Transverse colon (tissue), 4 donors: ENCODE results near the gene C1orf122. TPM values are rescaled to one million over a fixed set of nuclear protein-coding genes. Genes with fewer than 3 reads are reported as not detected.

Source experiments
- DNase-seq: peaks from one replicate; pipeline ENCODE4 v3.0.0-alpha.2; 2019
- H3K27ac ChIP-seq, 4 donors: fragments of 200-600 bp; sonication (generic); 2 replicates each; pipeline ENCODE4 v1.5.1; 2016 to 2018; ENCODE audit warnings: inconsistent platforms in 4 of 4
- H3K27me3 ChIP-seq: fragments of 200-600 bp; sonication (generic); 2 replicates; pipeline ENCODE4 v1.5.1; 2017; ENCODE audit warnings: inconsistent platforms
- H3K36me3 ChIP-seq, 4 donors: fragments of 200-600 bp; sonication (generic); 2 replicates each; pipeline ENCODE4 v1.5.1; 2017 to 2019; ENCODE audit warnings: inconsistent platforms in 4 of 4
- H3K4me1 ChIP-seq, 4 donors: fragments of 200-600 bp; sonication (generic); 2 replicates each; pipeline ENCODE4 v1.5.1; 2017 to 2020; ENCODE audit warnings: inconsistent platforms in 4 of 4
- H3K4me3 ChIP-seq, 4 donors: fragments of 200-600 bp; sonication (generic); 1 replicate in 1 of 4; 2 replicates in 3 of 4; pipeline versions ENCODE4 v1.5.1 to v1.6.1; 2017 to 2019; ENCODE audit warnings: inconsistent platforms in 4 of 4
- H3K9me3 ChIP-seq, 2 donors: fragments of 200-600 bp; sonication (generic); 2 replicates each; pipeline ENCODE4 v1.5.1; 2017 to 2019; ENCODE audit warnings: inconsistent platforms in 2 of 2
- CTCF ChIP-seq, 5 experiments: fragments of 200-600 bp in 3 of 5; fragments of 450-650 bp in 2 of 5; sonication (generic) in 3 of 5; IDR thresholded peaks; 1 replicate in 2 of 5; 2 replicates in 3 of 5; pipeline ENCODE4 v1.5.1; 2016 to 2017; ENCODE audit warnings: antibody characterized with exemption in 5 of 5, inconsistent platforms in 3 of 5, mild to moderate bottlenecking in 2 of 5, moderate library complexity in 1 of 5
- EP300 ChIP-seq: sonication (generic); formaldehyde crosslinking; IDR thresholded peaks from one replicate; pipeline ENCODE4 v1.6.1; 2017; ENCODE audit warnings: antibody characterized with exemption, low read depth
- POLR2A ChIP-seq: fragments of 450-650 bp; IDR thresholded peaks from one replicate; pipeline ENCODE4 v1.6.1; 2016; ENCODE audit warnings: antibody characterized with exemption, mild to moderate bottlenecking, moderate library complexity
- POLR2AphosphoS5 ChIP-seq, 3 donors: sonication (generic); formaldehyde crosslinking; IDR thresholded peaks; one replicate each; pipeline ENCODE4 v1.6.1; 2016; ENCODE audit warnings: antibody characterized with exemption in 3 of 3
- WGBS, 2 donors: methylation state at CpG; one replicate each; pipeline ENCODE4 v1.1.5; 2018; ENCODE audit warnings: low coverage in 1 of 2; 5-methylcytosine and 5-hydroxymethylcytosine counted together
- in situ Hi-C, 4 donors: fragments of 200-750 bp; cut with MboI; loops; one replicate each; pipeline versions ENCODE4 v1.15.0 to v1.15.1; 2017; ENCODE audit warnings: low sequenced_read_pairs in 3 of 4, low pct_ligation_motif_present in 1 of 4, low pct_unique_long_range_greater_than_20kb in 1 of 4
- intact Hi-C: fragments of 100-400 bp; cut with DNase I; formaldehyde crosslinking; loops from one replicate; pipeline ENCODE4 v1.15.1; 2023; ENCODE audit warnings: low total_unique reads
- total RNA-seq, 4 donors: library from RNA; depleted of rRNA; stranded (reverse); fragments of >200 nt; gene quantifications; one replicate each; pipeline ENCODE4 v1.1.0, GENCODE V29; 2016

The C1orf122 gene
- 10 to 100 TPM; 48.9 to 71.6 (median 55.2) TPM for total RNA-seq

GRCh38 chr1:37807555-37808368 is at the start of gene C1orf122, which contains the start of gene YRDC:
Gene C1orf122, plus strand, starts transcription at chr1:37807790. Its CDS starts 615 bp downstream, at chr1:37808405.
Gene YRDC, minus strand, starts transcription at chr1:37808208. Its CDS starts 28 bp downstream, at chr1:37808180.
- intact Hi-C loops (no loop called here), in situ Hi-C loops (loop anchor here in 1 of 4 donors (5.0 kb wide), 1 partner anchor 55 kb away; no protein-coding TSS in a partner anchor)
- Histone ChIP-seq H3K9me3 (no peaks in the 10 kb centered on the region), H3K36me3 (peaks cover 0 to 36% (median 20%) of the 10 kb centered on the region in 4 donors), H3K27ac (peak within 1 kb of the TSS; percentile 95 to 97 (median 97)), H3K27me3 (no peaks in the 10 kb centered on the region), H3K4me1 (peaks cover 12 to 34% (median 20%) of the 10 kb centered on the region in 4 donors), H3K4me3 (peak within 1 kb of the TSS; percentile 85 to 98 (median 90))
- DNase-seq = peak; percentile 96
- WGBS, 2 donors = 0% methylated on average over 1 to 60 of the region's 95 CpGs
- TF ChIP-seq POLR2A (peak; percentile 82), EP300 (no peak), CTCF (IDR thresholded peaks at IDR 0.05) (no peak), POLR2AphosphoS5 (IDR thresholded peaks at IDR 0.05) (peak; percentile 88 to 97 (median 96))

- in situ Hi-C loops (no loop called here), intact Hi-C loops (no loop called here)
- TF ChIP-seq CTCF (IDR thresholded peaks at IDR 0.05) (no peak), EP300 (no peak), POLR2A (no peak)
- Histone ChIP-seq H3K9me3 (no peaks in the 10 kb centered on the region), H3K36me3 (no peaks in the 10 kb centered on the region), H3K4me3 (no peak overlapping the region), H3K27me3 (peaks cover 95% of the 10 kb centered on the region), H3K27ac (no peak overlapping the region), H3K4me1 (no peaks in the 10 kb centered on the region)
- no peak for DNase-seq
- WGBS, 2 donors = 83 to 88% methylated on average over 1 to 2 of the region's 2 CpGs
Measured at GRCh38 chr1:37759451-37759850, 48.1 kb upstream of the C1orf122 start.

- H3K27ac ChIP-seq = no peak overlapping the region
- H3K4me1 ChIP-seq = peaks cover 0 to 5% (median 0%) of the 10 kb centered on the region in 4 donors
- TF ChIP-seq POLR2AphosphoS5 (IDR thresholded peaks at IDR 0.05) = no peak
- TF ChIP-seq POLR2A = no peak
- no peak for TF ChIP-seq CTCF (IDR thresholded peaks at IDR 0.05)
- no peak for TF ChIP-seq EP300
- in situ Hi-C loops (no loop called here), intact Hi-C loops (no loop called here)
- DNase-seq = no peak
- H3K27me3 ChIP-seq = peaks cover 97% of the 10 kb centered on the region
- H3K4me3 ChIP-seq = no peak overlapping the region
- whole genome bisulfite sequencing, 2 donors = 80 to 81% methylated on average over 3 to 51 of the region's 68 CpGs
- no peaks in the 10 kb centered on the region for H3K36me3 ChIP-seq
- H3K9me3 ChIP-seq = no peaks in the 10 kb centered on the region
Measured at GRCh38 chr1:37761416-37762095, 46.0 kb upstream of the C1orf122 start.

- DNase-seq = no peak
- Histone ChIP-seq H3K9me3 (no peaks in the 10 kb centered on the region), H3K4me3 (no peak overlapping the region), H3K27me3 (peaks cover 97% of the 10 kb centered on the region), H3K27ac (no peak overlapping the region), H3K4me1 (peaks cover 0 to 5% (median 0%) of the 10 kb centered on the region in 4 donors), H3K36me3 (no peaks in the 10 kb centered on the region)
- in situ Hi-C loops = no loop called here
- TF ChIP-seq POLR2A (no peak), POLR2AphosphoS5 (IDR thresholded peaks at IDR 0.05) (no peak), EP300 (no peak), CTCF (IDR thresholded peaks at IDR 0.05) (no peak)
- 52 to 83% methylated on average over 1 to 2 of the region's 2 CpGs for WGBS, 2 donors
- intact Hi-C loops = no loop called here
Measured at GRCh38 chr1:37762516-37762915, 45.1 kb upstream of the C1orf122 start.
